Hematopoietic multipotent progenitor cell treated with erythropoietin and hydrocortisone succinate and interleukin-3 and kit ligand, for 17 days (in vitro differentiated cells): ENCODE measurements around the gene GNAO1.

Experiments
- DNase-seq: peaks from one replicate; pipeline ENCODE4 v3.0.0-alpha.2; 2015; ENCODE audit warnings: low spot score

Gene GNAO1

DNA sequence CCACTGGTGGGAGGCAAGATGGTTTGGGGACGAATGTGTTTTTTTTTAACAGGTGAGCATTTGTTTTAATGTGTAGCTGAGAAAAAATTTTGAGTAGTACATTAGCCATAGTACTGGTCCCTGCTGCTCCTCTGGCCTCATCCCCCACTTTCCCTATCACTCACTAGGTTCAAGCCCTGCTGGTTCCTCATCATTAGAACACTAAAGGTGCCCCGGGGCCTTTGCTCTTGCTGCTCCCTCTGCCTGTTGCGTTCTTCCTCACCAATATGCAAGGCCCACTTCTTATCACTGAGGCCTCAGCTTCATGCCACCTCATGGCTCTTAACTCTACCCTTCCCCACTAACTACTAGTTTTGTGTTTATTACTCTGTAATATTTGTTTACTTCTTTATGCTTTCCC, 74.5 kb downstream of the GNAO1 start:
- DNase-seq, result no peak

- DNase-seq, result no peak
Observed at GRCh38 chr16:56266641-56267607, 75.6 kb downstream of the GNAO1 start.

DNA sequence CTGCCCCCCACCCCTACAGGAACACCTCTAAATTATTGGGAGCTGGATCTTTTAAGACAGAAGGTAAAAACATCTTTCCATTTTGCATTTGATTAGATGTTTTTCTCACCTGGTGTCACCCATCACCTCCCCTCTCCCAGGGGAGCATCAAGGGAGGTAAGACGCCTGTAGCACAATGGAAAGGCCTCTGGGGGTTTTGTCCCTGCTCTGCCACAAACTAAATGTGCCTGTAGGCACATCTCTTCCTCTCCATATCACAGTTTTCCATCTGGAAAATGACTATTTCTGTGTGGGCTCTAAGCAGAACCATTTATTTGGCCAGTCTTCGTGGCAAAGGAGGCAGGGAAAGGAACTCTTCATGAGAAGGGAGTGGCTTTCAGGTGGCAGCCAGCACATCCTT, 76.6 kb downstream of the GNAO1 start:
- DNase-seq, result no peak

- DNase-seq, result no peak
Observed at GRCh38 chr16:56268799-56269198, 77.5 kb downstream of the GNAO1 start.

GRCh38 chr16:56269281-56269680, 78.0 kb downstream of the GNAO1 start:
- no peak for DNase-seq

DNA sequence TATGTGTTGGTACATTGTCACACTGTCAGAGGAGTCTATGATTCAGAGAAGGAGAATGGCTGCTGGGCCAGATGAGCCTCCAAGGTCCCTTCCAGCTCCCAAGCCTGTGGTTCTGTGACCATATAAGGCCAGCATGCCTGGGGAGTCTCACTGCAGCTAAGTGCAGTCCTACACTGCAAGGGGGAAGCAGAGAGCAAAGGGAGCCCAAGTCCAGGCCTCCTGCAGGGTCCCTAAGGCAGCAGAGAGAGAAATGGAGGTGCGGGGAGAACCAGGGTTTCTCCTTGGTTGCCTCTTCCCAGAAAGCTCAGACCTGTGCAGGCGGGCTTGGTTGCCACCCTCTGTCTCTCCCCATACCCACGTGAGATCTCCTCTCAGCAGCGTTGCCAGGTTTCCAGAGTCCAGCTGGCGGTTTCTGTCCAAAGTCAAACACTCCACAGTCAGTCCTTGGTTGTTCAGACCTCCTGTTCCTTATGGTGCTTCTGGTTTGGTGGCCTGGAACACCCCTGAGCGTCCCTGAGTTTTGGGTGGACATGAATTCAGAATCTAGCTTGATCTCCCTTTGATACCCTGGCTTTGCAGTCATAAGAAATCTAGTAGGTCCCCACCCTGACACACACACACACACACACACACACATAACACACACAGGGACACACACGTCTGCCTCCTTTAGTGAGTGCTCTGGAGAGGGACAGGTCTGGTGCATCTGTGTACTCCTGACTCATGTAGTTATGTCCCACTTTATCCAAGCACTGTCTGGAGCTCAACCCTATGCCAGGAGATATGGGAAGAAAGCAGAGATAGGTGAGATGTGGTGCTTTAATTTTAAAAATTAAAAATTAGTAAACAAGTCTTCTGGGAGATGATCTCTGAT, 78.8 kb downstream of the GNAO1 start:
- no peak for DNase-seq

DNA sequence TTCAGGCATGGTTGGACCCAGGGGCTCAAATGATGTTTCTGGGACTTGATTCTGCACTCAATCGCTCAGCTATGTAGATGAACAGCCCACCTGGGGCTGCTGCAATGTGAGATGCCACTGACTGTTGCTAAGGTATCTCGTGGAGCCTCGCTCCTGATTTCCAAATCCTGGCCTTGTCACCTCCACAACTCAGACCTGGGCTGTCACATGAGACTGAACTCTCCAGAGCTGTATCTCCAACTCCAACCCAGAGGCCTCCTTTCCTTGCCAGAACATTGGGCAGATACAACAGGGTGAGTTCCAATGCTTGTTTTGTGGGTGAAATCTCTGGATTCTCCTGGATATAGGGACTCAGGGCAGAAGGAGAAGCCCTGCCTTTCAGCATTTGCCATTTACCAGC, 79.5 kb downstream of the GNAO1 start:
- no peak for DNase-seq

GRCh38 chr16:56272583-56272894, 81.2 kb downstream of the GNAO1 start:
- DNase-seq, result no peak

GRCh38 chr16:56273615-56274014, 82.3 kb downstream of the GNAO1 start:
- no peak for DNase-seq

GRCh38 chr16:56274369-56274768, 83.1 kb downstream of the GNAO1 start:
- DNase-seq, result no peak

DNA sequence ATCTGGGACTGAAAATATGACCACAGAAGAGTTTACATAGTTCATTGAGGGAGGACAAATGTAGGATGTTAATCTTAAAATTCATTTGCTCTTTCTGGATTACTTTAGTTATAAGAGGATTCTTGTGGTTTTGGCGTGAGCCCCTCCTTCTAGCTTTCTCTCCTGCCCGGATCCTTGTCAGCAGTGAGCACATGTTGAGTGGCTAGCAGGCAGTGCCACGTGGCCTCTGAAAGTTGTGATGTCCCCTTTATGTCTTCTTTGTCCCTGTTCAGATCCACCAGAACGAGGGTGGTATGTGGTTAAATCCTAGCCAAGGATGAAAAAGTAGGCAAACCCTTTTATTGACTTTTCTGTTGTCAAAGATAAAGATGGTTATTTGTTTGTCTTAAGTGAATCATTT, 83.8 kb downstream of the GNAO1 start:
- no peak for DNase-seq

GRCh38 chr16:56275801-56276200, 84.5 kb downstream of the GNAO1 start:
- no peak for DNase-seq

- DNase-seq, result no peak
Observed at GRCh38 chr16:56277075-56277474, 85.8 kb downstream of the GNAO1 start.

DNA sequence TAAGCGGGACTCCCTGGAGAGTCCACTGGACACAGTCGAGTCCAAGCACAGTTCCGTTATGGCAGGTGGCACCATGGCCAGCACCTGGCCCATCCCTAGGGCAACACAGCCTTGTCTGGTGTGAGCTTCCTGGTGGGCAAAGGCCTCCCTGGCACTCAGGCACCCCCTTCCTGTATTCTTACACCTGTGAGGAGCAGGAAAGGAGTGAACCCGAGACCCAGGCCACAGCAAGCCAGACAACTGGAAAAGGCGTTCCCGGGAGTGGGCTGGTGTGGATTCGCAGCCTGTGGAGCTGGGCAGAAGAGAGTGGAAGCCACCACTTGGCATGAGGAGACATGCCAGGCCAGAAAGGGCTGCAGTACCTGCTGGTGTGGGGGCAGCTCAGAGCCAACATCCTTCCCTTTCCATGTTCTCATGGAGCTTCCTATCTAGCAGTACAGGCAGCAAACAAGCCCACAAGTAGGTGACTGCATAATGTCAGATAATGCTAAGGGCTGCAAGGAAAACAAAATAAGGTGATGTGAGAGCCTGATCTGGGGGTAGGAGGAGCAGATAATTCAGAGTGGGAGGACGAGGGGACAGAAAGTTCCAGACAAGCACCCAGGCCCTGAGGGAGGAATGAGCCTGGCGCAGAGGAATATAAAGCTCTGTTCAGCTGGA, 87.0 kb downstream of the GNAO1 start:
- no peak for DNase-seq

- no peak for DNase-seq
Observed at GRCh38 chr16:56279132-56279531, 87.8 kb downstream of the GNAO1 start.

DNA sequence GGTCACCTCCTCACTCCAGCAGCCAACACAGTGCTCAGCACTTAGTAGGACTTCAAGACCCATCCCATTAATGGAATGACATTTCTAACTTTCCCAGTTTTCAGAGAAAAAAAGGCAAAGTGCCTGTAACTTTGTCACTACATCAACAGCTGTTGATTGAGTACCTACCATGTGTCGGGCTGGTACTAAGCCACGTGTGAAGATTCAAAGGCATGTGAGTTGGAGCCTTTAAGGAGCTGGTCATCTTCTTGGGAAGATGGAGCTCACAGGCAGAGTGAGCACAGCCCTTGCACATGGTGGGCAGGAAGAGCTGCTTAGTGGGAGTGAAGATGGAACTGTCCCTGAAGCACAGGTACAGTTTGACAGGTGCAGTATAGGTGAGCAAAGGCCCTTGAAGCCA, 88.6 kb downstream of the GNAO1 start:
- no peak for DNase-seq

DNA sequence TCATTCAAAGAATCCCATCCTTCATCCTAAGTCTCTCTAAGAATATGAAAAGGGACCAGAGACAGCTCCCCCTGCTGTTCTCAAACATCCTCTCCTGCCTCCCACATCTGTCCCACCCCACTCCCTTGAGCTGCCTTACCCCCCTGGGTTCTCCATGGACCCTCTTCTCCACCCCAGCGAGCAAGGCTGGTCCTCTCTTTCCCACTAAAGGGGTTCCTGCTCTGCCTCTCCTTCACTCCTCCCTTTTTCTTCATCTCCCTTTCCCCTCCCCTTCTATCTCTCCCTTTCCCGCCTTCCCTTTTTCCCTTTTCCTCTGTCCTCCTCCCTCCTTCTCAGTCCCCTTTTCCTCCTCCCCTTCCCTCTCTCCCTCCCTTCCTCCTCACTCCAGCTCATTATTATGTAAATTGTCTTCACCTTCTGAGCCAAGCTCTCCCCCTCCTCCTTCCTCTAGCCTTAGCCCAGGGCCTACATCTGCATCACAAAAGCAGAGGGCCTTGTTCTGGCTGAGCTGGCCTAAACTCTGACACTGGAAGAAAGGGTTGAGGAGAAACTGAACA, 90.0 kb downstream of the GNAO1 start:
- no peak for DNase-seq

GRCh38 chr16:56282451-56282850, 91.2 kb downstream of the GNAO1 start:
- DNase-seq, result no peak

GRCh38 chr16:56284521-56284920, 93.2 kb downstream of the GNAO1 start:
- DNase-seq, result no peak

DNA sequence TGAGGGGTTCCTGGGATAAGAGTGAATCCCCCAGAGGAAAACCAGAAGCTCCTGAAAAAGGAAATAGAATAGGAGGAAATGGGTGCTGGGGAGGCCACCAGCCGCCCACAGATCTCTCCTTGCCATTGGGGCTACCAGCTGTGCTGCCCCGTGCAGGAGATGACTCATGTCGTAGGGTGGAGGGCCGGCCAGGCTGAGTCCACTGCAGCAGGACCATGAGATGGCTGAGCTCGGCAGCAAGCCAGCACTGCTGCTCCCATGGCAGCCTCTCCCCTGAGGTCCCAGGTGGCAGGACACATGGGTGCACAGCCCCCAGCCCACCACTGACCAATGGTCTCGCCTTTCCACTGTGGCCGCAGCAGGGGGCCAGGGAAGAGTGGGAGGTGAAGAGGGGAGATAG, 95.5 kb downstream of the GNAO1 start:
- no peak for DNase-seq

DNA sequence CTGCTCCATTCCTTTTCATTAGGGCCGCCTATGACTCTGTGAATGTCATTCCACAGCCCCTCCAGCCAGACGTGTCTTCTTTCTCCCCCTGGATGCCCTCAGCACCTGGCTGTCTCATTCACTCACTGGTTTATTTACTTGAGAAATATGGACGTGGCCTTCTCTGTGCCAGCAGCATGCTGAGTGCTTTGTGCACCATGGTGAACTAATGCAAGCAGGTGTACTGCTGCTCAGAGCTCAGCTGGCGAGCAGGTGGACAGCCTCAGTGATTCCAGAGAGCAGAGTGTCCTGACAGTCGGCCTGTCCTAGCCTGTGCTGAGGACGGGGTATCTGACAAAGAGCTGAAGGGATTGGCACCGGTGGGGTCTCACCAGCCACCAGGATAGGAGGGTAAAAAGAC, 96.7 kb downstream of the GNAO1 start:
- DNase-seq, result no peak

- DNase-seq, result no peak
Observed at GRCh38 chr16:56289416-56289815, 98.1 kb downstream of the GNAO1 start.
